IMR-90 (cell line): ENCODE measurements around the gene HSPA9. TPM values are rescaled to one million over a fixed set of nuclear protein-coding genes. Genes with fewer than 3 reads are reported as not detected.

Source experiments
- ATAC-seq: fragments of 200-7000 bp; cut with Tn5 transposase; 2 replicates; pipeline ENCODE4 v1.9.1; 2020; ENCODE audit warnings: low read depth, mild to moderate bottlenecking, moderate library complexity
- BruUV-seq: library from RNA; stranded (reverse); fragments of 400-500 nt; replicated peaks from 2 replicates; lab custom pipeline; 2021; lab: Mats Ljungman, UMichigan
- CTCF ChIA-PET: fragments of 300-600 bp; formaldehyde crosslinking; extraction: SDS; loops from one replicate; lab custom pipeline; 2021; ENCODE audit warnings: antibody characterized with exemption; lab: Yijun Ruan, JAX
- POLR2A ChIA-PET: fragments of 300-600 bp; sonication (Branson Sonifier 250); formaldehyde crosslinking; loops from one replicate; lab custom pipeline; 2022; ENCODE audit warnings: antibody characterized with exemption; ENCODE audit not compliant: unreplicated experiment; lab: Charles Lee
- DNase-seq: peaks from one replicate; pipeline ENCODE4 v3.0.0; 2013
- H2AFZ ChIP-seq: replicated peaks from 2 replicates; pipeline ENCODE3; 2013; ENCODE audit warnings: low read length, mild to moderate bottlenecking; ENCODE audit not compliant: poor library complexity
- H2AK5ac ChIP-seq: 2 replicates; pipeline ENCODE4 v1.6.1; 2013; ENCODE audit warnings: low read depth, low read length, inconsistent platforms
- H2AK9ac ChIP-seq: replicated peaks from 2 replicates; pipeline ENCODE3; 2013; ENCODE audit warnings: mild to moderate bottlenecking, low read depth, low read length, moderate library complexity; ENCODE audit not compliant: poor library complexity
- H2BK120ac ChIP-seq: 2 replicates; pipeline ENCODE4 v1.6.1; 2013; ENCODE audit warnings: low read depth, low read length, inconsistent platforms
- H2BK15ac ChIP-seq: 3 replicates; pipeline ENCODE4 v1.6.1; 2013; ENCODE audit warnings: low read depth, low read length, inconsistent platforms
- H2BK20ac ChIP-seq: 2 replicates; pipeline ENCODE4 v1.6.1; 2013; ENCODE audit warnings: low read depth, mild to moderate bottlenecking, inconsistent platforms, low read length, moderate library complexity
- H2BK5ac ChIP-seq: 2 replicates; pipeline ENCODE4 v1.6.1; 2013; ENCODE audit warnings: mild to moderate bottlenecking, low read depth, low read length, inconsistent platforms; ENCODE audit not compliant: poor library complexity, severe bottlenecking
- H3K14ac ChIP-seq: replicated peaks from 2 replicates; pipeline ENCODE4 v1.6.1; 2013; ENCODE audit warnings: low read depth, low read length, inconsistent platforms
- H3K18ac ChIP-seq: 2 replicates; pipeline ENCODE4 v1.6.1; 2013; ENCODE audit warnings: low read depth, low read length, control low read depth
- H3K23ac ChIP-seq: 2 replicates; pipeline ENCODE4 v1.6.1; 2013; ENCODE audit warnings: low read depth, low read length, inconsistent platforms
- H3K27ac ChIP-seq: 2 replicates; pipeline ENCODE4 v1.5.1; 2013; ENCODE audit warnings: mild to moderate bottlenecking, control low read depth, low read length; ENCODE audit not compliant: insufficient read depth
- H3K27me3 ChIP-seq: 2 replicates; pipeline ENCODE4 v1.6.1; 2013; ENCODE audit warnings: low read length; ENCODE audit not compliant: control insufficient read depth, insufficient read depth
- H3K36me3 ChIP-seq: 2 replicates; pipeline ENCODE4 v1.6.1; 2013; ENCODE audit warnings: low read length, mixed read lengths; ENCODE audit not compliant: control insufficient read depth, insufficient read depth
- H3K4ac ChIP-seq: 2 replicates; pipeline ENCODE4 v1.6.1; 2013; ENCODE audit warnings: low read depth, low read length, inconsistent platforms
- H3K4me1 ChIP-seq: 2 replicates; pipeline ENCODE4 v1.6.1; 2013; ENCODE audit warnings: low read length, mixed read lengths; ENCODE audit not compliant: control insufficient read depth, insufficient read depth
- H3K4me2 ChIP-seq: 2 replicates; pipeline ENCODE4 v1.6.1; 2013; ENCODE audit warnings: low read depth, mild to moderate bottlenecking, control low read depth, low read length, moderate library complexity
- H3K4me3 ChIP-seq: 2 replicates; pipeline ENCODE4 v1.5.1; 2013; ENCODE audit warnings: low read depth, mild to moderate bottlenecking, control low read depth, low read length, moderate library complexity; ENCODE audit not compliant: insufficient read depth
- H3K56ac ChIP-seq: 2 replicates; pipeline ENCODE4 v1.6.1; 2013; ENCODE audit warnings: low read length, inconsistent platforms; ENCODE audit not compliant: insufficient read depth; ENCODE audit errors: extremely low read depth
- H3K79me1 ChIP-seq, 2 experiments: 2 replicates each; pipeline ENCODE4 v1.6.1; 2013; ENCODE audit warnings: low read length in 2 of 2, inconsistent platforms in 1 of 2, low read depth in 1 of 2
- H3K9ac ChIP-seq: 2 replicates; pipeline ENCODE4 v1.6.1; 2013; ENCODE audit warnings: low read depth, low read length, control low read depth
- H3K9me1 ChIP-seq: 2 replicates; pipeline ENCODE4 v1.6.1; 2013; ENCODE audit warnings: low read length, inconsistent platforms; ENCODE audit not compliant: insufficient read depth
- H3K9me3 ChIP-seq: 2 replicates; pipeline ENCODE4 v1.6.1; 2013; ENCODE audit warnings: low read length; ENCODE audit not compliant: control insufficient read depth, insufficient read depth
- H4K20me1 ChIP-seq: 2 replicates; pipeline ENCODE4 v1.6.1; 2013; ENCODE audit warnings: low read length, inconsistent platforms; ENCODE audit not compliant: insufficient read depth
- H4K5ac ChIP-seq: 2 replicates; pipeline ENCODE4 v1.6.1; 2013; ENCODE audit warnings: mild to moderate bottlenecking, low read depth, low read length, control low read depth
- H4K8ac ChIP-seq, 2 experiments: 2 replicates each; pipeline ENCODE4 v1.6.1; 2013; ENCODE audit warnings: low read depth in 2 of 2, low read length in 2 of 2, control low read depth in 1 of 2, inconsistent platforms in 1 of 2
- H4K91ac ChIP-seq: 2 replicates; pipeline ENCODE4 v1.6.1; 2013; ENCODE audit warnings: low read depth, low read length, inconsistent platforms; ENCODE audit not compliant: insufficient read depth
- BHLHE40 ChIP-seq: fragments of 150-350 bp; IDR thresholded peaks from 2 replicates; pipeline ENCODE4 v1.6.1; 2016; ENCODE audit warnings: mild to moderate bottlenecking, low read depth, low read length
- CHD1 ChIP-seq: IDR thresholded peaks from 2 replicates; pipeline ENCODE4 v1.6.1; 2012; ENCODE audit warnings: low read depth, low read length, improper control_type of control experiment
- ELK1 ChIP-seq: fragments of 150-350 bp; IDR thresholded peaks from 2 replicates; pipeline ENCODE4 v1.6.1; 2016; ENCODE audit warnings: low read depth, mild to moderate bottlenecking, low read length, moderate library complexity, borderline replicate concordance
- MAZ ChIP-seq: IDR thresholded peaks from 2 replicates; pipeline ENCODE4 v1.6.1; 2012; ENCODE audit warnings: low read depth, mild to moderate bottlenecking, low read length, improper control_type of control experiment, moderate library complexity, borderline replicate concordance
- MXI1 ChIP-seq: IDR thresholded peaks from 2 replicates; pipeline ENCODE4 v1.6.1; 2012; ENCODE audit warnings: low read depth, mild to moderate bottlenecking, low read length, moderate library complexity, borderline replicate concordance
- NFE2L2 ChIP-seq: fragments of 150-350 bp; IDR thresholded peaks from 2 replicates; pipeline ENCODE4 v1.6.1; 2016; ENCODE audit warnings: low read depth, mild to moderate bottlenecking, low read length
- RAD21 ChIP-seq: IDR thresholded peaks from 2 replicates; pipeline ENCODE4 v1.6.1; 2012; ENCODE audit warnings: low read length, improper control_type of control experiment
- RCOR1 ChIP-seq: IDR thresholded peaks from 2 replicates; pipeline ENCODE4 v1.6.1; 2012; ENCODE audit warnings: mild to moderate bottlenecking, low read length, improper control_type of control experiment; ENCODE audit not compliant: insufficient replicate concordance
- USF2 ChIP-seq: fragments of 150-350 bp; IDR thresholded peaks from 2 replicates; pipeline ENCODE4 v1.6.1; 2017; ENCODE audit warnings: mild to moderate bottlenecking, antibody characterized with exemption, low read length, low read depth
- WGBS, 2 experiments: methylation state at CpG; one replicate each; pipeline versions ENCODE4 v1.1.5 to v1.1.7; 2013; ENCODE audit warnings: missing lambda C conversion rate in 2 of 2; ENCODE audit not compliant: insufficient read length in 1 of 2; ENCODE audit errors: extremely low coverage in 2 of 2; 5-methylcytosine and 5-hydroxymethylcytosine counted together
- dilution Hi-C: fragments of 300-500 bp; cut with HindIII; formaldehyde crosslinking; loops from one replicate; pipeline ENCODE4 v1.14.3; 2018; ENCODE audit warnings: low sequenced_read_pairs; ENCODE audit not compliant: unreplicated experiment
- in situ Hi-C: fragments of 300-500 bp; cut with MboI; formaldehyde crosslinking; loops from 3 replicates; pipeline ENCODE4 v1.14.3; 2019; ENCODE audit warnings: low sequenced_read_pairs, inconsistent platforms, mixed read lengths
- intact Hi-C: fragments of 100-400 bp; cut with micrococcal nuclease; formaldehyde crosslinking; loops from 2 replicates; pipeline ENCODE4 v1.10.0; 2022
- polyA plus RNA-seq, 3 experiments: library from polyadenylated mRNA; depleted of rRNA; stranded (reverse); fragments of >200 nt; gene quantifications; 2 replicates each; pipeline ENCODE4 v1.2.3, GENCODE V29; 2012; ENCODE audit warnings: low replicate concordance in 1 of 3
- total RNA-seq: library from RNA; depleted of rRNA; stranded (reverse); fragments of >200 nt; gene quantifications from 2 replicates; pipeline ENCODE4 v1.2.3, GENCODE V29; 2012

The HSPA9 gene
- total and polyA plus RNA-seq, 2 of the 4 experiments (the other 2 are of a cell fraction), result 157 to 472 TPM

GRCh38 chr5:138615461-138615860, 40.3 kb upstream of the HSPA9 start:
- Histone ChIP-seq H3K79me1 (no peaks in the 10 kb centered on the region), H3K56ac (no peak overlapping the region), H3K27ac (no peak overlapping the region), H4K8ac (no peak overlapping the region), H3K23ac (no peak overlapping the region), H3K18ac (no peak overlapping the region), H4K5ac (no peak overlapping the region), H3K4me3 (no peak overlapping the region), H2BK20ac (no peak overlapping the region), H3K36me3 (no peaks in the 10 kb centered on the region), H4K20me1 (no peaks in the 10 kb centered on the region), H2AK5ac (no peak overlapping the region), H2AFZ (no peak overlapping the region), H4K91ac (no peak overlapping the region), H3K4ac (no peak overlapping the region), H2AK9ac (no peak overlapping the region), H3K9ac (no peak overlapping the region), H2BK120ac (no peak overlapping the region), H3K9me3 (no peaks in the 10 kb centered on the region), H3K4me1 (peaks cover 11% of the 10 kb centered on the region), H3K9me1 (no peaks in the 10 kb centered on the region), H3K14ac (no peak overlapping the region), H2BK15ac (no peak overlapping the region), H3K27me3 (peaks cover 30% of the 10 kb centered on the region), H3K4me2 (no peak overlapping the region), H2BK5ac (no peak overlapping the region)
- ChIA-PET POLR2A (no interaction called here), CTCF (interaction anchor here (0.9 kb wide), 1 partner anchor 10 kb away, joined by 3 read pairs; no protein-coding TSS in a partner anchor)
- BruUV-seq, result no TSS peak
- dilution Hi-C loops (no loop called here), intact Hi-C loops (no loop called here), in situ Hi-C loops (no loop called here)
- TF ChIP-seq CHD1, result no peak
- no peak for TF ChIP-seq MAZ
- no peak for TF ChIP-seq MXI1
- no peak for TF ChIP-seq NFE2L2
- TF ChIP-seq RAD21, result no peak
- no peak for TF ChIP-seq BHLHE40
- no peak for TF ChIP-seq USF2
- TF ChIP-seq ELK1, result no peak
- no peak for TF ChIP-seq RCOR1
- ATAC-seq (no peak), DNase-seq (no peak)
- WGBS, 2 experiments, result no CpG with 5 or more reads among the region's 3 CpGs
